ENCODE data around the gene UNC45A. TPM values are rescaled to one million over a fixed set of nuclear protein-coding genes. Genes with fewer than 3 reads are reported as not detected.

The UNC45A gene
- polyA plus RNA-seq, 1 donor (not counting 4 experiments of a cell fraction or from before 2014, with no cell fraction given) = 63.1 TPM

DNA sequence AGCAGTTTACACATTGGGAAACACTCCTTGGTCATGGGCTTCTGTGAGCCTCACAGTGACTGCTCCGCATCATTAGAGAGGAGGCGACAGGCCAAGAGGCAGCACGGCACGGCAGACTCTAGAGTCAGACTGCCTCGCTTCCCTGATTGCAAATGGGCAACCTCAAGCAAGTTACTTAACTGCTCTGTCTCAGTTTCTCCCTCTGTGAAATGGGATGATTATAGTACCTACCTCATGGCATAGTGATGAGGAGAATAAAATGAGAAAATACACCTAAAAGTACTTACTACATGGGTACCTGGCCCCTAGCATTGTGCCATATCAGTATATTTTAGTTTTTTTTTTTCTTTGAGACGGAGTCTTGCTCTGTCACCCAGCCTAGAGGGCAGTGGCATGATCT is 15.6 kb downstream of the UNC45A start:
- DNase-seq (ENCODE audit: low read depth, low spot score) = no peak
- Histone ChIP-seq H3K9me3 (ENCODE audit: control insufficient read depth, low read depth, low read length) (no peaks in the 10 kb centered on the region), H3K4me3 (ENCODE audit: control insufficient read depth in 2 of 3, extremely low read depth in 1 of 3, insufficient read depth in 2 of 3, low read depth in 1 of 3, low read length in 3 of 3) (no peak overlapping the region), H3K4me2 (ENCODE audit: control insufficient read depth, extremely low read depth, insufficient read depth, low read depth, low read length) (no peak overlapping the region), H3K79me2 (ENCODE audit: control insufficient read depth, insufficient read depth, low read length) (no peaks in the 10 kb centered on the region), H3K9me1 (ENCODE audit: control insufficient read depth, extremely low read depth, insufficient read depth, low read length) (no peaks in the 10 kb centered on the region), H3K9ac (ENCODE audit: control insufficient read depth, extremely low read depth, insufficient read depth, low read length) (no peak overlapping the region), H4K20me1 (ENCODE audit: control insufficient read depth, extremely low read depth, insufficient read depth, low read length) (no peaks in the 10 kb centered on the region), H3K4me1 (ENCODE audit: control insufficient read depth, extremely low read depth, insufficient read depth, low read length) (peaks cover 9% of the 10 kb centered on the region), H2AFZ (ENCODE audit: control insufficient read depth, low read length) (no peak overlapping the region), H3K36me3 (ENCODE audit: control insufficient read depth in 2 of 2, extremely low read depth in 1 of 2, insufficient read depth in 2 of 2, low read length in 2 of 2) (peaks cover 39 to 46% of the 10 kb centered on the region in 2 experiments), H3K27ac (ENCODE audit: control insufficient read depth, insufficient read depth, low read length) (no peak overlapping the region), H3K27me3 (ENCODE audit: control insufficient read depth, extremely low read depth, insufficient read depth, low read length) (no peaks in the 10 kb centered on the region)
- TF ChIP-seq CTCF (optimal IDR thresholded peaks at IDR 0.05 in 1 of 3, IDR thresholded peaks at IDR 0.05 in 1 of 3, conservative IDR thresholded peaks at IDR 0.05 in 1 of 3; ENCODE audit: extremely low read depth in 1 of 3, insufficient read depth in 2 of 3, low read length in 3 of 3) (no peak), EZH2 (IDR thresholded peaks at IDR 0.05; ENCODE audit: low read length) (no peak)
- dilution Hi-C loops (cut with MboI; ENCODE audit: extremely low pct_ligation_motif_present, low sequenced_read_pairs) = no loop called here
- FAIRE-seq = no peak

DNA sequence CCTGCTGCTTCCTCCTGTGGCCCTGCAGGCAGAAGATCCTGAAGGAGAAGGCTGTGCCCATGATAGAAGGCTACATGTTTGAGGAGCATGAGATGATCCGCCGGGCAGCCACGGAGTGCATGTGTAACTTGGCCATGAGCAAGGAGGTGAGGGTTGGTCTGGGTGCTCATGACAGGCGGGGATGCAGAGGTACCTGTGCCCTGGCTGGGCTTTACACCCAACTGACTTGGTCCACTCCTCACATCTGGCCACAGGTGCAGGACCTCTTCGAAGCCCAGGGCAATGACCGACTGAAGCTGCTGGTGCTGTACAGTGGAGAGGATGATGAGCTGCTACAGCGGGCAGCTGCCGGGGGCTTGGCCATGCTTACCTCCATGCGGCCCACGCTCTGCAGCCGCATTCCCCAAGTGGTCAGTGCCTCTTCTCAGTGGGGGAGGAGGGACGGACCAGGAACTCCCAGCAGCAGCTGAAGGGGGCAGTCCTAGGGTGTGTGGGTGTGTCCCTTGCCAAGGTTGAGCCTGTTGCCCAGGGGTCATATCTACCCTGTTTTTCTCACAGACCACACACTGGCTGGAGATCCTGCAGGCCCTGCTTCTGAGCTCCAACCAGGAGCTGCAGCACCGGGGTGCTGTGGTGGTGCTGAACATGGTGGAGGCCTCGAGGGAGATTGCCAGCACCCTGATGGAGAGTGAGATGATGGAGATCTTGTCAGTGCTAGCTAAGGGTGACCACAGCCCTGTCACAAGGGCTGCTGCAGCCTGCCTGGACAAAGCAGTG is 18.0 kb downstream of the UNC45A start:
- peaks cover 22 to 31% of the 10 kb centered on the region in 2 experiments for H3K36me3 ChIP-seq (ENCODE audit: control insufficient read depth in 2 of 2, extremely low read depth in 1 of 2, insufficient read depth in 2 of 2, low read length in 2 of 2)

More for the DNA sequence above, 18.0 kb downstream of the UNC45A start:
- TF ChIP-seq EZH2 (IDR thresholded peaks at IDR 0.05; ENCODE audit: low read length) = no peak
- no peak for TF ChIP-seq CTCF (optimal IDR thresholded peaks at IDR 0.05 in 1 of 3, IDR thresholded peaks at IDR 0.05 in 1 of 3, conservative IDR thresholded peaks at IDR 0.05 in 1 of 3; ENCODE audit: extremely low read depth in 1 of 3, insufficient read depth in 2 of 3, low read length in 3 of 3)
- Histone ChIP-seq H3K79me2 (ENCODE audit: control insufficient read depth, insufficient read depth, low read length) (no peaks in the 10 kb centered on the region), H3K4me2 (ENCODE audit: control insufficient read depth, extremely low read depth, insufficient read depth, low read depth, low read length) (no peak overlapping the region), H3K9ac (ENCODE audit: control insufficient read depth, extremely low read depth, insufficient read depth, low read length) (no peak overlapping the region), H3K27me3 (ENCODE audit: control insufficient read depth, extremely low read depth, insufficient read depth, low read length) (no peaks in the 10 kb centered on the region), H4K20me1 (ENCODE audit: control insufficient read depth, extremely low read depth, insufficient read depth, low read length) (no peaks in the 10 kb centered on the region), H3K9me3 (ENCODE audit: control insufficient read depth, low read depth, low read length) (no peaks in the 10 kb centered on the region), H3K27ac (ENCODE audit: control insufficient read depth, insufficient read depth, low read length) (no peak overlapping the region), H3K9me1 (ENCODE audit: control insufficient read depth, extremely low read depth, insufficient read depth, low read length) (no peaks in the 10 kb centered on the region), H3K4me1 (ENCODE audit: control insufficient read depth, extremely low read depth, insufficient read depth, low read length) (peaks cover 21% of the 10 kb centered on the region), H3K4me3 (ENCODE audit: control insufficient read depth in 2 of 3, extremely low read depth in 1 of 3, insufficient read depth in 2 of 3, low read depth in 1 of 3, low read length in 3 of 3) (no peak overlapping the region), H2AFZ (ENCODE audit: control insufficient read depth, low read length) (no peak overlapping the region)
- dilution Hi-C loops (cut with MboI; ENCODE audit: extremely low pct_ligation_motif_present, low sequenced_read_pairs) = no loop called here
- DNase-seq (ENCODE audit: low read depth, low spot score) (no peak), FAIRE-seq (no peak)

Measured in keratinocyte (primary cell).